Kidney glomerular epithelial cell (primary cell): ENCODE results near the gene NEIL1.
"Not testable (repeated sequence)": the region's sequence is repeated elsewhere in the genome, so short reads cannot be mapped to it uniquely, and the experiment has no call there.

ENCODE experiments used
- DNase-seq: peaks from one replicate; lab custom pipeline; 2025; lab: John Stamatoyannopoulos, UW

NEIL1 gene

DNA sequence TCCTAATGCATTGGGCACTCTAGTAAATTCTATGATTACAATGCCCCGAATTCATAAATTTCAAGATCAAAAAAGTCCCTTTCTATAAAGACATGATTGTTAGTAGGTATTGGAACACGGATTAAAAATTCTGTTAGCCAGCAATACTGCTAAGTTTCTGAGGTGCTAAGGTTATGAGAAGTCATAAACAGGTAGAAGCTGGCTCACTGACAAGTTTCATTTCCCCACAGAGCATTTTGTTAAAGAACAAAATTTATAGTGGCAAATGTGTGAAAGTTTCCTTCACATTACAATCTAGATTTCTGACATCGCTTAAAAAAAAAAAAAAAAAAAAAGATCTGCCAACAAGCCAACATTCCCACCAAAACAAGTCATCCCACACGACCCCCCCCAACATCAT, 33.9 kb downstream of the NEIL1 start:
- no peak for DNase-seq

DNA sequence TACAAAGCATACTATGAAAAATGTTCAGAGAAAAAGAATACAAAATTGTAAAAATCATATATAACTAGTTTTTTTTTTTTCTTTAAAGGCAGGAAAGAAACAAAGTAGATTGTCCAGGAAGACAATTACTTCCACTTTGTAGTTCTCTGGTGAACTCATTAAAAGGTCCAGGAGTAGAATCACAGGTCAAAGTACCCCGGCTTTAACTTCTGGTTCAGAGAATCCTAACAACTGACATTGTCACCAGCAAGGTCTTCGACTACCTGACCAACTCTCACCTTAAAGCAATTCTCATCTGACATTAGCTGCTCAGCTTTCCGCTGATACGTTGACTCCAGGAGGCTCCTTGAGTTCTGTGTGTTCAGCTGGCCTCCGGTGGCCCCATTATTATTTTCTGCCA, 37.1 kb downstream of the NEIL1 start:
- not testable (repeated sequence) for DNase-seq

DNA sequence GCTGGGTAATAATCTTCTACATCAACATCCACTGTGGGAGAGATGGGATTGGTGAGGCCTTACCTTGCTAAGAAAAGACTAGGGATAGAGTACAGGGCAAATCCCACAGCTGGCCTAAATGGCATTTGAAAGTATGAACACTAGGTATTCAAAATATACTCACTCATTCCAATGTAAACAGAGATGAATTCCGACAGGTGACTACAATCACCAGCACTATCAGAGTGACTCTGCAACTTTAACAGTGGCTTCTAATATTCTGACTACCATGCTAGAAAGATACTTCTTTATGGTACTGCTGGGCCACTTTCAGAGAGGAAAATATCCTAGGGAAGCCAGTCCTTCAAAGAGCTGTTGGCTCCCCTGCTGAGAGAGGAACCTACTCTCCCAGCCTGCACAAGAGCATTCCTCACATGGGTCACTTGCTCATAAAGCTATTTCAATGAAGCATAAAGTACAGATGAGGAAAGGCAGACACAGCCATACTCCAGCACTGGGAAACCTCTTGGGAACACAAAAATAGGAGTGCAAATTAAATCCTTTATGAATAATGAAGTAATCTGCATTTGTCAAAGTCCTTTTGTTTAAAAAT, 43.0 kb downstream of the NEIL1 start:
- DNase-seq = no peak

DNA sequence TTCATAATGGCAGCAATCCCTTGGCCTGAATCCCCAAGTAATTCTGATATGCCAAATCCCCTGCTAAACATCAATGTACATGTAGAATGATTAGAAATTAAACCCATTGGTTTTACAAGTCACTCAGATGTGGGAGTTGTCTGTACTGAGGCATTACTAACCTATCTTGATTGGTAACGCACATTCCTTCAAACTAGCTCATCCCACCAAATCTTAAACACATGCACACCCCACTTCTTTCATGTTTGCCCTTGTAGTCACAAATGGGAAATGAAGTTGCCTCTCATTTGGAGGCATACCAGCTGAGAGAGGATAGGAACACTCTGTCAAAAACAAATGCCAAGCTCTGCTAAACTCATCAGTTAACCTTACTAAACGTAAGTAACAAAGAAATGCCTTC, 50.7 kb downstream of the NEIL1 start:
- DNase-seq = peak; percentile 2

DNA sequence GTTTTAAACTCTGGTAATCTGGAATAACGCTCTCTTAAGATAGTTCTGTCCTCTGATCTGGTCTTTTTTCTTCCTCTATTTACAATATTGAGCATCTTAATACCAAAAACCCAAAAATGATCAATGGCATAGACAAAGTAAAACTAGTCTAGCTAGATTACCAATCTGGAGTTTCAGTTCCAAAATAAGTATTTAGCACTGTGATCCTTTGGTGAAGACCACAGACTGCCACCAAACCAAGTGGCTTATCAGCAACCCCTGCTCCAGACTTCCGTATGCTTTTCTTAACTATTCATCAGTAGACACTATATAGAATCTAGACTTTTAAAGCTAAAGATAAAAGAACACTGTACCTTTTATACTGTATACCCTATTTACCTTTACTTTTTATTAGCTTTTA, 57.1 kb downstream of the NEIL1 start:
- DNase-seq = no peak
